GM19035 (cell line): Measurements from ENCODE around the gene AKAP12.

ENCODE experiments used
- ATAC-seq: cut with Tn5 transposase; IDR thresholded peaks from one replicate; pipeline ENCODE4 v1.9.1; 2021; ENCODE audit not compliant: unreplicated experiment

Gene AKAP12

DNA sequence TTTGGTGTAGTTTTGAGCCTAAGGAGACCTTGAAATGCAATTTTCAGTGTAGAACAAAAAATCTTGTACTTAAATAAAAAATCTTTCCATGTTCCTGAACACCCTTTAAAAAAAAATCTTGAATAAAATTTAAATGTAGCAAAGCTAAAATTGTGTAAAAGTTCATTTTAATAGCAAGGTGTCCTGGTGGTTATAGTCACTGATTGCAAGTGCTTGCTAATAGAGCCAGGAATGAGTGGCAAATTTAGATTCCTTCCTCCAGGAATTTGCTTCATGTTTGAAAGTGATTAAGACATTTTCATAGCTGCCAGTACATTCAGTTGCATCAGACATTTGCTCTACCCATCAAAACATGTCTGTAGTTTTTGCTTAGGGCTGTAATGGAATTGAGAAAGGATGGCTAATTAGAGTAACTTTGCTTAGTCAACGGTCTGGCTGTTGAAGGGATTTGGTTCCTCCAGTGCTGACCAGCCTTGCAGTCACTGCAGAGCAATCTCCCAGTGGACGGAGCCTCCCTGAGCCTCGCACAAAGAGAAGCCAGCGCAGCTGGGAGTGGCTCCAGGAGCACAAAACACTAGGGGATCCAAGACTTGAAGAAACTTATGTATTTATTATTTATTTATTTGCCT, 36.5 kb downstream of the AKAP12 start:
- no peak for ATAC-seq

GRCh38 chr6:151279891-151280290, 40.1 kb downstream of the AKAP12 start:
- no peak for ATAC-seq

GRCh38 chr6:151280859-151281258, 41.1 kb downstream of the AKAP12 start:
- ATAC-seq, result no peak

DNA sequence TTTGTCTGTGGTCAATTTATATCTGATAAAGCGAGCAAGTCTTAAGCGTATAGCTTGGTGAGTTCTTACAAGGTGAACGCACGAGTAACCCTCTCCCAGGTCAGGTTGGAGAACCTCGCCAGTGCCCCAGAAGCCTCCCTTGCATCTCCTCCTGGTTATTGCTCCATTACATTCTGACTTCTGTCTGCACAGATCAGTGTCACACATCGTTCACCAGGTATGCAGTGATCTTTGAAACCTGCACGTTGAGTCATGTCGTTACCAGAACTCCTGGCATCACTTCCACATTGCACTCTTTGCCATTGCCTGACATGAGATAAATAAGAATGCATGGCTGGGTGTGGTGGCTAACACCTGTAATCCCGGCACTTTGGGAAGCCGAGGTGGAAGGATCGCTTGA, 44.2 kb downstream of the AKAP12 start:
- ATAC-seq, result no peak

DNA sequence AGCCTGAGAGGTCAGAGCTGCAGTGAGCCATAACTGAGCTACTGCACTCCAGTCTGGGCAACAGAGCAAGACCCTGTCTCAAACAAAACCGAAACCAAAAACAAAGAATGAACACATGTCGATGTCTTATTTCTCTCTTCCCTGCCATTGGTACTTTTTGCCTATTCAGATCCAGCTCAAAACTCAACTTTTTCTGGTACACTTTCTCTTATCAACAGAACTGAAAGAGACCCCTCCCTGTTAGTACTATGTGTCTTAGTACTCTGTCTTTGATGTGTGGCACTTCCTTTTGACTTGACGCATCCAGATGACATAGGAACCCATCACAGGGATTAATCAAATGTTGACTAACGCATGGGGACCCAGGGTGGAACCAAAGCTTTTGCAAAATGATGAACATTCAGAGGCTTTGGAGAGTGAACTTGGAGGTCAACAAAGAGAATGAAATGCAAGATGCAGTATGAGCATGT, 44.8 kb downstream of the AKAP12 start:
- no peak for ATAC-seq

DNA sequence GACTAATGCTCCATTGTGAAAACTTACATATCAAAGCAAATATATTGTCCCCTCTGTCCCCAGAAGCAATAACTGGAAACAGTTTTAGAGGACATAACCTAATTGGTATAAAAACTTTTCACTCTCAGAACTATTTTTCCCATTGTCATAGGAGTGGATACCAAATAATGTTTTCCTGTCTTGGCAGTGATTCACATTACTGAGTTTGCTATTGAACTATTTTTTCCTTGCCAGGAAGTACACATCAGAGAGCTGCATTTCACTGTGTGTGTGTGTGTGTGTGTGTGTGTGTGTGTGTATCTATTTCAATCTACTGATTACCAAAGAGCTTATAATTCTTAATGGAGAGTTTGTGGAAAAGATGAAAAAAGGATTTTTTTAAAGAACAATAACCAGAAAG, 45.4 kb downstream of the AKAP12 start:
- ATAC-seq, result no peak

- ATAC-seq, result no peak
Observed at GRCh38 chr6:151286214-151286613, 46.4 kb downstream of the AKAP12 start.

GRCh38 chr6:151288712-151289398, 49.1 kb downstream of the AKAP12 start:
- no peak for ATAC-seq

- ATAC-seq, result no peak
Observed at GRCh38 chr6:151289399-151290007, 49.7 kb downstream of the AKAP12 start.

DNA sequence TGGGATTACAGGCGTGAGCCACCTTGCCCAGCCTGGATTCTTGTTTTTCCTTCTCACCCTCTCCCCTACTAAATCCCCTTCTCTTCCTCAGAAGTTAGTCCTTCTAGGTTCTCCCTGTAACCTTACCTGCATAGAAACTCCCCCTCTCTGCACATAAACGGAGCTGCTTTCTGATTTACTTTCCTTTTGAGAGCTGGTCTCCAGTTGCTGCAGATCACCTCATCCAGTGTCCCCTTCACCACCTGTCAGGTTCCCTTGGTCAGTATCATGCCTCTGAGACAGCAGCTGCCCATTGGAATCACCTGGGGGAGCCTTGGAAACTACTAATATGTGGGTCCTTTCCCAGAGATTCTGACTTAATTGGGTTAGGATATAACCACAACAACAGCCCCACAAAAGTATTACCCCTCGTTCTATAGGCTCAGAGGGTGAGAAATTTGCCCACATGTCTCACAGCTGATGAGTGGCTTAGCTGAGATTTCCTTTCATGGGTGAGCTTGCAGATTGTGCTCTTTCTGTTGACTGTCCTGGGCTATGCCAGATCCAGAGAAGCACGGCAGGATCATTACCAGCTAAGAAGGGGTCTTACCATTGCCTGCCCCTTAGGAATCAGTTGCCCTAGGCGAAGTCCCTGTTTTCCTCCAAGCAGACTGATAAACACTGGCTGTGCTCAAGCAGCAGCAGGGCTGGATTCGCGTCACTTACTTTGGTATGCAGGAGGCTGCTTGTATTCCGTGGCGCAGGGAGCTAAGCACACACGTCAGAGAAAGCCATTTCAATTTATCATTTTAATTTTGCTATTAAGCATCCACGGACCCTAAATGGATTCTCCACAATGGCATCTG, 51.3 kb downstream of the AKAP12 start:
- ATAC-seq, result no peak

DNA sequence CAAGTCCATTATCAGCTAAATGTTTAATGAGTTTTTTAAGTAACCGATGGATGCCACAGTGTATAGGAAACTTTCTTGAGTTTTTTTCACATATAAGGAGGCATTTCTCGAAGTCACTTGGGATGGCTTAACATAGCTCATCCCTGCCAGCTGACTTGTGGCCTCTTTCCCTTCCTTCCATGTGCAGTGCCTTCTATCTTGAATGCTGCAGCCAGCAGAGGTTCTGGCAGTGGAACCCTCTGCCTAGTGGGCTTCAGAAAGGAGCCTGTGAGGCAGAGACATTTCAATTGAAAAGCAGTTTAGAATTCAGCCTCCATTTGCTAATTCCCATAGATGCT, 51.9 kb downstream of the AKAP12 start:
- no peak for ATAC-seq

DNA sequence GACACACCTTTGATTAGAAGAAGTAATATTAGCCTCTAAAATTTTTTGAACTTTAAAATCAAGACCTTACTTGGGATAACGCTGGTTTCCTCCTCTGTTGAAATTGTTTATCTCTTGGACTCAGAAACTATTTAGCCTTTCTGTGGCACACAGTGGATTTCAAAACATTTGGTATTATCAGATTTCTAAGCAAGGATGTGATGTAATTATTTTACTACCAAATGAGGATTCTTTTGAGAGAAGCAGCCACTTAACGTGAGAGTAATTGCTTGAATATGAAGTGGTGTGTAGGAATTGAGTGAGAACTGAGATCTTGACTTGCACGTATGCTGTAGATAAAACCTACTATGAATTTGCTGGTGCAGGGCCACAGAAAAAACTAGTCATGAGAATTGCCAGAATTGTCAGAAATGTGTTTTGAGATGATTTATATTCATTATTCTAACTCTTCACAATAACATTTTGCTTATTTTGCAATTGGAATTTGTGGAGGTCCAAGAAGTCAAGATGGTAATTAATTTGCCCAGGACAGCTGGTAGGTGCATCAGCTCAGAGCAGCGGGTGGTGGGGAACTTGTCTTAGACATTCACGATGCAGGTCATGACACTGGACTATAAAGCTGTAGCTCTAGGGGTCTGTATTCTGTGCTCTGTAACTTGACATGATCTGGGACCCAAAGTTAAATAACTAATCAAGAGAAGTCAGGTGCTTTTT, 53.4 kb downstream of the AKAP12 start:
- ATAC-seq, result no peak

DNA sequence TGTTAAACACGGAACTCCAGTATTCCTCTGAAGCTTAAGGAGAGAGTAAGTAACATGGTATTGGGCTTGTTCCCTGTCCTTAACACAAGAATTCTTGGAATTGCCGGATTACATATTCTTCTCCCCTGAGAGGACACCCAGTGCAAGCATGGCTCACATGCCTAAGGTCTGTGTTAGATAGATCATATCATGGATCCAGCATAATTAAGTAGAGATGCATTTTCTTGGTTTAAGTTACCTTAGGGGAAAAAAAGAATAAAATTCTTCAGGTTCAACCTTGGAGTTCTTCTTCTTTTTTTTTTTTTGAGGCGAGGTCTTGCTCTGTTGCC, 53.9 kb downstream of the AKAP12 start:
- no peak for ATAC-seq

DNA sequence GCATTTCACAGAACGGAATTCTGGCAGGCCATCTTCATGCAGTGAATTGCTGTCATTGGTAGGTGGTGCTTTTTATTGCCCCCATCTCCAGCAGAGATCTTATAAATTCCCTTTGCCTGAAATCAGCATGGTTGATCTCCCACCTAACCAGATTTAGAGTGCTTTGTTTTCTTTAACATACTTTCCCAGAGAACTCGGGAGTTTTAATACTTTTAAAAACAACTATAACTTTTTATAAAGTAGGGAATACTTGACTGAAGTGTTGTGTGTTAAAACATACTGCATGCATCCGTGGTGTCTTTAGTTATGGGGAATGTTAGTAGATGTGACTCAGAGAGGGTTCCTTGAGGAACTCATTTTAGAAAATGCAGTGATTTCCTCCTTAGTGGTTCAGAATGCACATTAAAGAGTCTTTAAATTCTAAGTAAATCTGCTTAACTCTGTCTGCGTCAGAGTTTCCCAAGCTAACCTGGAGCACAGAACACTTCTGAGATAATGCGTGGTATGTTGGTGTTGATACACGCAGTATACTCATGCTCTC, 54.9 kb downstream of the AKAP12 start:
- no peak for ATAC-seq

DNA sequence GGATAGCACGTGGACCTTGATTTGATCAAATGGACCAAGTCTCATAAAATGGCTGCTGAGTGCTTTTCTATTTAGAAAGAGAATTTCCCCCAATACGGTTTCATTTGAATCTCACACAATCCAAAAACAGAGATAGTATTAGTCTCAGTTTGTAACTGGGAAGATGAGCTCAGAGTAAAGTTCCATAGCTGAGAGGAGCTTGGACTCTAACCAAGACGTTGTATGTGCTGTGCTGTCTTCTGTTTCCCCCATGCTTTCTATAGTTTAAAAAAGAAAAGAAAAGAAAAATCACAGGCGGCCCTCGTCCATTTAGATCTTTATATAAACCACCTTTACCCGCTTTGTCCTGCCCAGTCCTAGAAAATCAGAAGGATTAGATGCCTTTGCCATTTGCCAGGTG, 58.1 kb downstream of the AKAP12 start:
- ATAC-seq, result no peak

GRCh38 chr6:151299011-151299410, 59.2 kb downstream of the AKAP12 start:
- ATAC-seq, result no peak

GRCh38 chr6:151300267-151300991, 60.7 kb downstream of the AKAP12 start:
- ATAC-seq, result no peak

DNA sequence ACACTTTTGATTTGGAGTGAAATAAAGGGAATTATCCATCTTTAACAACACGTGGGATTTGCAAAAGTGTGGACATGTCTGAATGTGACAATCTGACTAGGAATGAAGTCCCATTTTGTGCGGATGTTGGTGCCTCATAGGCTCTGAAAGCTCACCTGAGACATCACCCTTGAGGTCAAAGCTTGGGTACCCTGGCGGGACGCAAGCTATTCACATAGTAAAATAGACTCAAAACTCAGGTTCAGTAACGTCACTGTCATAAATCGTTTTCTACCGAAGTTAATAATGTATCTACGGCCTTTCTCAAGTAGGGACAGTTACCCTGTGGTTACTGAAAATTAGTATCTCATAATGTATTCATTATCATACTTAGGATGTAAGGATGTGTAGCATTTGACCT, 61.8 kb downstream of the AKAP12 start:
- ATAC-seq, result no peak

DNA sequence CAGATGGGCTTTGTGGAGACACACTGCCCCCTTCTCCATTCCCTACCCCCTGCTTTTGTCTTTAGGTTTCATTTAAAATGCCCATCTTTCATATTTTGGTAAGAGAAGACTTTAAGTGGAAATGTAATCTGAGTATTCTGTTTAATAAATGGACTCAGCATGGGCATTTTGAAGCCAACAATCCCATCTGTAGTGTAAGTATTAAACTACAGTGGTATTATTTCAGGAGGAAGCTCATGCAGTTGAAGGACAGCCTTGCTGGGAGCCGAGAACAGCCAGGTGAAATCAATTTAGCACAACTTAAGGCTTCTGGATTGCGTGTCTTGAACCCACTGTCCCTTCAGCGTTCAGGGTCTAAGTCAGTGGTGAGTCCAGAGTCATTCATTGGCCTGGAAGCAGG, 63.5 kb downstream of the AKAP12 start:
- no peak for ATAC-seq

DNA sequence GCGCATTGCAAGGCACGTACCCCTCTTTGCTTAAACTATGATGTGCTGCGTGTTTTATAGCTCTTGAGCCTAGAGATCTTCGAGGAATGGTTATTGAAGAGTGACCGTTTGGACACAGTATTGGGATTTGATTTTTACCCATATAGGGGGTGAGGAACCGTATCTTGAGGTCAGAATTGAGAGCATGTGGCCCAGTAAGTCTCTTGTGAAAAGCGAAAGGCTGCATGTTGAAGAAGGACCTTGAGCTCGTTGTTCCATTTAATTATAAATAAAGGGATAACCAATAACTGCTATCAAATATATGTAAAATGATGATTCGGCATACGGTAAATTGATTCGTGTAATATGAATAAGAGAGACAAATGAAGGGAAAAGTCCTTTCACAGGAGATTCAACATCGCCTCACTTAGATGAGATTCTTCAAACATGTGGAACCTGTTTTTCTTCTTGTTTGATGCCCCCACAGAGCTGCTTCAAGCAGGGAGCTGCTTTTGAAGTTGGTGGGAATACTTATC, 66.6 kb downstream of the AKAP12 start:
- ATAC-seq, result no peak
